Activated gamma-delta T cell treated with anti-CD3 and anti-CD28 coated beads, Interleukin-2, amount 50 U/mL, for 16 hours (primary cell): ENCODE measurements around the gene XKR3.
"Not testable (repeated sequence)": the region's sequence is repeated elsewhere in the genome, so short reads cannot be mapped to it uniquely, and the experiment has no call there.

Source experiments
- DNase-seq: peaks from one replicate; pipeline ENCODE4 v3.0.0-alpha.2; 2020; ENCODE audit warnings: low read depth

The XKR3 gene

GRCh38 chr22:16804882-16805281, 20.3 kb downstream of the XKR3 start:
- no peak for DNase-seq

GRCh38 chr22:16803255-16803917, 21.8 kb downstream of the XKR3 start:
- DNase-seq, result no peak

- no peak for DNase-seq
Observed at GRCh38 chr22:16801571-16801970, 23.6 kb downstream of the XKR3 start.

GRCh38 chr22:16801088-16801487, 24.1 kb downstream of the XKR3 start:
- no peak for DNase-seq

GRCh38 chr22:16800358-16800757, 24.9 kb downstream of the XKR3 start:
- no peak for DNase-seq

- not testable (repeated sequence) for DNase-seq
Observed at GRCh38 chr22:16795504-16795903, 29.7 kb downstream of the XKR3 start.

- DNase-seq, result no peak
Observed at GRCh38 chr22:16793831-16794230, 31.4 kb downstream of the XKR3 start.

- no peak for DNase-seq
Observed at GRCh38 chr22:16789860-16790493, 35.2 kb downstream of the XKR3 start.

- no peak for DNase-seq
Observed at GRCh38 chr22:16783930-16784354, 41.3 kb downstream of the XKR3 start.

GRCh38 chr22:16783453-16783852, 41.8 kb downstream of the XKR3 start:
- no peak for DNase-seq

GRCh38 chr22:16781764-16782329, 43.4 kb downstream of the XKR3 start:
- DNase-seq, result no peak

- no peak for DNase-seq
Observed at GRCh38 chr22:16781074-16781763, 44.0 kb downstream of the XKR3 start.

GRCh38 chr22:16777284-16777924, 47.8 kb downstream of the XKR3 start:
- DNase-seq, result no peak

GRCh38 chr22:16776080-16776479, 49.1 kb downstream of the XKR3 start:
- DNase-seq, result no peak

- DNase-seq, result no peak
Observed at GRCh38 chr22:16774911-16775500, 50.2 kb downstream of the XKR3 start.

GRCh38 chr22:16771569-16771968, 53.6 kb downstream of the XKR3 start:
- DNase-seq, result not testable (repeated sequence)

- DNase-seq, result not testable (repeated sequence)
Observed at GRCh38 chr22:16767927-16768326, 57.3 kb downstream of the XKR3 start.

GRCh38 chr22:16762224-16762623, 63.0 kb downstream of the XKR3 start:
- DNase-seq, result not testable (repeated sequence)

GRCh38 chr22:16760416-16760815, 64.8 kb downstream of the XKR3 start:
- not testable (repeated sequence) for DNase-seq

- DNase-seq, result not testable (repeated sequence)
Observed at GRCh38 chr22:16749282-16749681, 75.9 kb downstream of the XKR3 start.

GRCh38 chr22:16748160-16748929, 76.9 kb downstream of the XKR3 start:
- DNase-seq, result not testable (repeated sequence)
